GM21515 (cell line): ENCODE data around the gene LIN37.
"Not testable (repeated sequence)": the region's sequence is repeated elsewhere in the genome, so short reads cannot be mapped to it uniquely, and the experiment has no call there.

Source experiments
- ATAC-seq: cut with Tn5 transposase; IDR thresholded peaks from one replicate; pipeline ENCODE4 v1.9.1; 2021; ENCODE audit not compliant: unreplicated experiment

The LIN37 gene

DNA sequence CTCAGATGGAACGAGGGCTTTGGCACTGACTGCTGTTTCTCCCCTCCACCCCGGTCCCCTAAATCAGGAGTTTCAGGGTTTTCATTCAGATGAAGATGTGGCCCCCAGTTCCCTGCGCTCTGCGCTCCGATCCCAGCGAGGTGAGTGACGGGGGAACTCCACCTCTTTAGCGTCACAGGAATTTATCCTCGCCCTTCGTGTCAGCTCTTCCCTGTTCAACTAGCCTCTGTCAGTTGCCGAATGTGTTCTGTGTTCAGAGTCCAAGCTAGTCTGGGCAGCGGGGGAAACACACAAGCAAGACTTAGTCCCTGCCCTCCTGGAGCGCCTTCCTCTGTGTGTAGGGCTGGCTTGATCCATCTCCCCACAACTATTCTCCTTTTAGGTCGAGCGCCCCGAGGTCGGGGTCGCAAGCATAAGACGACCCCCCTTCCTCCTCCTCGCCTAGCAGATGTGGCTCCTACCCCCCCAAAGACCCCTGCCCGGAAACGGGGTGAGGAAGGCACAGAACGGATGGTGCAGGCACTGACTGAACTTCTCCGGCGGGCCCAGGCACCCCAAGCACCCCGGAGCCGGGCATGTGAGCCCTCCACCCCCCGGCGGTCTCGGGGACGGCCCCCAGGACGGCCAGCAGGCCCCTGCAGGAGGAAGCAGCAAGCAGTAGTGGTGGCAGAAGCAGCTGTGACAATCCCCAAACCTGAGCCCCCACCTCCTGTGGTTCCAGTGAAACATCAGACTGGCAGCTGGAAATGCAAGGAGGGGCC, 28.8 kb upstream of the LIN37 start:
- no peak for ATAC-seq

GRCh38 chr19:35720163-35720524, 28.2 kb upstream of the LIN37 start:
- ATAC-seq, result no peak

DNA sequence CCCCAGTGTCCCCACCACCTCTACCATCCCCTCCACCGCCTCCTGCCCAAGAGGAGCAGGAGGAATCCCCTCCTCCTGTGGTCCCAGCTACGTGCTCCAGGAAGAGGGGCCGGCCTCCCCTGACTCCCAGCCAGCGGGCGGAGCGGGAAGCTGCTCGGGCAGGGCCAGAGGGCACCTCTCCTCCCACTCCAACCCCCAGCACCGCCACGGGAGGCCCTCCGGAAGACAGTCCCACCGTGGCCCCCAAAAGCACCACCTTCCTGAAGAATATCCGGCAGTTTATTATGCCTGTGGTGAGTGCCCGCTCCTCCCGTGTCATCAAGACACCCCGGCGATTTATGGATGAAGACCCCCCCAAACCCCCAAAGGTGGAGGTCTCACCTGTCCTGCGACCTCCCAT, 27.7 kb upstream of the LIN37 start:
- no peak for ATAC-seq

GRCh38 chr19:35721374-35721773, 27.0 kb upstream of the LIN37 start:
- ATAC-seq, result no peak

GRCh38 chr19:35722461-35722860, 25.9 kb upstream of the LIN37 start:
- no peak for ATAC-seq

GRCh38 chr19:35722897-35723296, 25.5 kb upstream of the LIN37 start:
- ATAC-seq, result no peak

- no peak for ATAC-seq
Observed at GRCh38 chr19:35723671-35724070, 24.7 kb upstream of the LIN37 start.

GRCh38 chr19:35724132-35724531, 24.2 kb upstream of the LIN37 start:
- ATAC-seq, result not testable (repeated sequence)

- ATAC-seq, result no peak
Observed at GRCh38 chr19:35724560-35724959, 23.8 kb upstream of the LIN37 start.

DNA sequence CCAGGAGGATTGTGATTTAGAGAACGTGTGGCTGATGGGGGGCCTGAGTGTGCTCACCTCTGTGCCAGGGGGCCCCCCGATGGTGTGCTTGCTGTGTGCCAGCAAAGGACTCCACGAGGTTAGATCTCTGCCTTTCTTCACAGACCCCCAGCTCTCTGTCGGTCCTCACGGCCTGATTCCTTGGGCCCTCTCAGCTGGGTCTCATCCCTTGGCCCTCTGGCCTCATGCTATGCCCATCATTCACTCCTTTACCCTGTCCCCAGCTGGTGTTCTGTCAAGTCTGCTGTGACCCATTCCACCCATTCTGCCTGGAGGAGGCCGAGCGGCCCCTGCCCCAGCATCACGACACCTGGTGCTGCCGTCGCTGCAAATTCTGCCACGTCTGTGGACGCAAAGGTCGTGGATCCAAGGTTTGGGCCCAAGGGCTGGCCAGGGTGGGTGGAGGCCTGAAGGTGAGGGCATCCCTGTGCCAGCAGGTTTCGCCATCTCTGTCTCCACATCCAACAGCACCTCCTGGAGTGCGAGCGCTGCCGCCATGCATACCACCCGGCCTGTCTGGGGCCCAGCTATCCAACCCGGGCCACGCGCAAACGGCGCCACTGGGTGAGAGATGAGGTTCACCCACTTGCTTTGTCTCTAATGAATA, 23.0 kb upstream of the LIN37 start:
- no peak for ATAC-seq

DNA sequence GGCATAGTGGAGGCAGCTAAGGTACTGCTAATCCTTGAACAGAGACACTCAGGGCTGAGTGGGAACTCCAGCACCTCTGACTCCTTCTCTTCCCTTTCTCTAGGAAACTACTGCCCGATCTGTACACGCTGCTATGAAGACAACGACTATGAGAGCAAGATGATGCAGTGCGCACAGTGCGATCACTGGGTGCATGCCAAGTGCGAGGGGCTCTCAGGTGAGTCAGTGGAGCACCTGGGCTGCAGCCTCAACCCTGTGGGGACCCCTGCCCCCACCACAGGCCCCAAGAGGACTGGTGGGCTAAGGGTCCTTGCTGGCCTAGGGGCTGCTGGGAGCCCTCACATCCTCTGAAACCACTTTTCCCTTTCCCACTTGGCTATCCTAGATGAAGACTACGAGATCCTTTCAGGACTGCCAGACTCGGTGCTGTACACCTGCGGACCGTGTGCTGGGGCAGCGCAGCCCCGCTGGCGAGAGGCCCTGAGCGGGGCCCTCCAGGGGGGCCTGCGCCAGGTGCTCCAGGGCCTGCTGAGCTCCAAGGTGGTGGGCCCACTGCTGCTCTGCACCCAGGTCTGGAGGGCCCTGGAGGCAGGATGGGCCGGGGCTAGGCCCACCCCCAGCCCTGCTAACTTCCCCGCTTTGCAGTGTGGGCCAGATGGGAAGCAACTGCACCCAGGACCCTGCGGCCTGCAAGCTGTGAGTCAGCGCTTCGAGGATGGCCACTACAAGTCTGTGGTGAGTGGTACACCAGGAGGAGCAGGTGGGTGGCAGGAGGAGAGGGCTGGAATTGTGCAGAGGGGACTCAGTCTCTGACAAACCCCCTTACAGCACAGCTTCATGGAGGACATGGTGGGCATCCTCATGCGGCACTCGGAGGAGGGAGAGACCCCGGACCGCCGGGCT, 21.1 kb upstream of the LIN37 start:
- no peak for ATAC-seq

- ATAC-seq, result no peak
Observed at GRCh38 chr19:35727956-35728706, 20.2 kb upstream of the LIN37 start.

DNA sequence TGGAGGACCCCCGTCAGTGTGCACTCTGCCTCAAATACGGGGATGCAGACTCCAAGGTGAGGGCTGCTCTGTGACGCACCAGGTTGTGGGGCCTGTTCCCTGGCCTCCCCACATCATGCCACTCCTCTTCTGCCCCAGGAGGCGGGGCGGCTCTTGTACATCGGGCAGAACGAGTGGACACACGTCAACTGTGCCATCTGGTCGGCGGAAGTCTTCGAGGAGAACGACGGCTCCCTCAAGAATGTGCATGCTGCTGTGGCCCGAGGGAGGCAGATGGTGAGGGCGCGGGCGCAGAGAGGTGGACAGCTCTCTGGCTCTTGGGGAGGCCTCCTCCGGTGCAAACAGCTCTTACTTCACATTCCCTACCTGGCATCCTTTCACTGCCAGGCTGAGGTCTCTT, 19.4 kb upstream of the LIN37 start:
- no peak for ATAC-seq

- ATAC-seq, result no peak
Observed at GRCh38 chr19:35729763-35730162, 18.6 kb upstream of the LIN37 start.

- ATAC-seq, result no peak
Observed at GRCh38 chr19:35730326-35730725, 18.1 kb upstream of the LIN37 start.

DNA sequence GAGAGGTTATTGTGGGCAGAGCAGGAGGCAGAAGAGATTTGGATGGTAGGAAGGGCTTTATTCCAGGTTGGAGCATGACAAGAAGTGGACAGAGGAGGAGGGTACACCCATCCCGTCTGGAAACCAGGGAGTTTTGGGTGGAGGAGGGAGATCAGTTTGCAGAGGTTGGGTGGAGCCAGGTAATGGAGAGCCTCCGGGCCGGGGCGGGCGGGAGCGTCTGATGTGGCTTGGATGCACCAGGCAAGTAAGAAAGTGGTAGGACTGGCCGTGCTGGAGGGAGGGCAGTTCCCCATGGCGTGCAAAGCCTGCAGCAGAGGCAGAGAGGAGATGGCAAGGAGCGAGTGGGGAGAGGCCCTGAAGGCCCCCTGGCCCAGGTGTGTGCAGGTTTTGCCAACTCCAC, 17.0 kb upstream of the LIN37 start:
- ATAC-seq, result no peak

- ATAC-seq, result no peak
Observed at GRCh38 chr19:35731779-35732405, 16.5 kb upstream of the LIN37 start.

- no peak for ATAC-seq
Observed at GRCh38 chr19:35732540-35733179, 15.7 kb upstream of the LIN37 start.

- no peak for ATAC-seq
Observed at GRCh38 chr19:35733180-35734125, 14.9 kb upstream of the LIN37 start.
